ENCODE measurements around the gene CSTF1.

CSTF1 gene

GRCh38 chr20:56359212-56360132, 33.0 kb upstream of the CSTF1 start:
- peak; percentile 20 for DNase-seq (ENCODE audit: low read depth)

GRCh38 chr20:56360133-56360907, 32.1 kb upstream of the CSTF1 start:
- TF ChIP-seq CTCF (IDR thresholded peaks at IDR 0.05; ENCODE audit: insufficient read depth, low read depth, low read length, missing control alignments), result no peak
- DNase-seq (ENCODE audit: low read depth), result no peak
- no peak overlapping the region for H3K4me3 ChIP-seq (ENCODE audit: low read depth, low read length)

More at GRCh38 chr20:56359212-56360132, 33.0 kb upstream of the CSTF1 start:
- TF ChIP-seq CTCF (IDR thresholded peaks at IDR 0.05; ENCODE audit: insufficient read depth, low read depth, low read length, missing control alignments), result no peak
- peak overlapping the region; percentile 56 for H3K4me3 ChIP-seq (ENCODE audit: low read depth, low read length)

GRCh38 chr20:56360908-56361205, 31.6 kb upstream of the CSTF1 start:
- H3K4me3 ChIP-seq (ENCODE audit: low read depth, low read length), result no peak overlapping the region
- no peak for DNase-seq (ENCODE audit: low read depth)
- TF ChIP-seq CTCF (IDR thresholded peaks at IDR 0.05; ENCODE audit: insufficient read depth, low read depth, low read length, missing control alignments), result no peak

- DNase-seq (ENCODE audit: low read depth), result no peak
- no peak for TF ChIP-seq CTCF (IDR thresholded peaks at IDR 0.05; ENCODE audit: insufficient read depth, low read depth, low read length, missing control alignments)
- H3K4me3 ChIP-seq (ENCODE audit: low read depth, low read length), result no peak overlapping the region
Observed at GRCh38 chr20:56361900-56362299, 30.5 kb upstream of the CSTF1 start.

- no peak for TF ChIP-seq CTCF (IDR thresholded peaks at IDR 0.05; ENCODE audit: insufficient read depth, low read depth, low read length, missing control alignments)
- no peak for DNase-seq (ENCODE audit: low read depth)
- no peak overlapping the region for H3K4me3 ChIP-seq (ENCODE audit: low read depth, low read length)
Observed at GRCh38 chr20:56362833-56363413, 29.5 kb upstream of the CSTF1 start.

GRCh38 chr20:56363491-56363890, 29.0 kb upstream of the CSTF1 start:
- TF ChIP-seq CTCF (IDR thresholded peaks at IDR 0.05; ENCODE audit: insufficient read depth, low read depth, low read length, missing control alignments), result no peak
- H3K4me3 ChIP-seq (ENCODE audit: low read depth, low read length), result no peak overlapping the region
- DNase-seq (ENCODE audit: low read depth), result no peak

Measured in GM12865 (cell line).